NCI-H2196 (cell line): ENCODE results near the gene KLHL28.
A peak's percentile ranks its signal among the peaks of the same experiment; 100 is the strongest.

Experiments
- DNase-seq: peaks from one replicate; lab custom pipeline; 2025; ENCODE audit not compliant: unreplicated experiment; lab: John Stamatoyannopoulos, UW

Gene KLHL28, protein sequence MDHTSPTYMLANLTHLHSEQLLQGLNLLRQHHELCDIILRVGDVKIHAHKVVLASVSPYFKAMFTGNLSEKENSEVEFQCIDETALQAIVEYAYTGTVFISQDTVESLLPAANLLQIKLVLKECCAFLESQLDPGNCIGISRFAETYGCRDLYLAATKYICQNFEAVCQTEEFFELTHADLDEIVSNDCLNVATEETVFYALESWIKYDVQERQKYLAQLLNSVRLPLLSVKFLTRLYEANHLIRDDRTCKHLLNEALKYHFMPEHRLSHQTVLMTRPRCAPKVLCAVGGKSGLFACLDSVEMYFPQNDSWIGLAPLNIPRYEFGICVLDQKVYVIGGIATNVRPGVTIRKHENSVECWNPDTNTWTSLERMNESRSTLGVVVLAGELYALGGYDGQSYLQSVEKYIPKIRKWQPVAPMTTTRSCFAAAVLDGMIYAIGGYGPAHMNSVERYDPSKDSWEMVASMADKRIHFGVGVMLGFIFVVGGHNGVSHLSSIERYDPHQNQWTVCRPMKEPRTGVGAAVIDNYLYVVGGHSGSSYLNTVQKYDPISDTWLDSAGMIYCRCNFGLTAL

DNA sequence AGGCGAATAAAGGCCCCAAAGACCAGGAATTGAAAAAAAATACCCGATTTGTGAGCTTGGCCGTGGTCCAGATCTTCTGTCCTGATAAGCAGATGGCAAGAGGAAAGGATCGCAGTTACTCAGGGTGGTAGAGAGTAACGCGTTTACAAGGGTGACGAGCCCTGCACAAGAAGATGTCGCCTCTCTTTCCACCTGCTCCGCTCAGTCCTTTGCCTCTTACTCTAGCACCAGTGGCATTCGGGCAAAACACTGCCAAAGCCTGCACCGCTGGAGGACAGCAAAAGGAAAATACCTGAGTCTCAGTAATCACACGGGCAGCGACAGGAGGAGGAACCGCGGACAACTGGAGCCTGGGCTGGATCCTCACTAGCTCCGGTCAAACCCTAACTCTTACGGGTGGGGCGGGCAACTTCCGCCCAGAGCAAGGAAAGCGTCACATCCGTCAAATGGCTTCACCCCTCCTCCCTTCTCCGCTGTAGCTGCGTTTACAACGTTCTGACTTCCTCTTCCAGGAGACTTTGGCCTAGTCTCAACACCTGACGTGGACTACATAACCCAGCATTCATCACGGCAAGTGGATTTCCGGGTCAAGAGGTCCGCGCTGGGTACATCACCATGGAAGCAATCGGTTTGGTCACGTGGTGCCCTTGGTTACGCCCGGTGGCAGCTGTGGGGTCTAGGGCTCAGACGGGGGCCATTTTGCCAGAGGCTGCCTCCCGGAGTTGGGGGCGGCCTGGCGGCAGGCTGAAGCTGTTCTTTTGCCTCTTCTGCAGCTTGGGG is at the start of gene KLHL28, which contains the start of gene TOGARAM1:
Gene KLHL28 (minus strand): TSS at position 394 of the 780 bp plus-strand sequence. CDS start 16,019 bp downstream, outside the sequence.
Gene TOGARAM1 (plus strand): TSS at position 637 of the 780 bp plus-strand sequence. CDS start 232 bp downstream, outside the sequence.
- DNase-seq = peak; percentile 99

DNA sequence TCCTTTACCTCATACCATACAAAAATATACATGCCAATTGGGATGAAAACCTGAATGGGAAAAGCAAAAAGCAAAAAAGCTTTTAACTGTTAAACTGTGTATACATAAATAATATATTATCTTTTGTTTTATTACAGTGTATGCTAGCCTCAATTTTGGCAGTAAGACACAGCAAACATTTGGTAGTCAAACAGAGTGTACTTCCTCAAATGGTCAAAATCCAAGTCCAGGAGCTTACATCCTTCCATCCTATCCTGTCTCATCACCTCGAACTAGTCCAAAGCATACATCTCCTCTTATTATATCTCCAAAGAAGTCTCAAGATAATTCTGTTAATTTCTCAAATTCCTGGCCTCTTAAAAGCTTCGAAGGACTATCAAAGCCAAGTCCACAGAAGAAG is 42.2 kb upstream of the KLHL28 start:
- no peak for DNase-seq

DNA sequence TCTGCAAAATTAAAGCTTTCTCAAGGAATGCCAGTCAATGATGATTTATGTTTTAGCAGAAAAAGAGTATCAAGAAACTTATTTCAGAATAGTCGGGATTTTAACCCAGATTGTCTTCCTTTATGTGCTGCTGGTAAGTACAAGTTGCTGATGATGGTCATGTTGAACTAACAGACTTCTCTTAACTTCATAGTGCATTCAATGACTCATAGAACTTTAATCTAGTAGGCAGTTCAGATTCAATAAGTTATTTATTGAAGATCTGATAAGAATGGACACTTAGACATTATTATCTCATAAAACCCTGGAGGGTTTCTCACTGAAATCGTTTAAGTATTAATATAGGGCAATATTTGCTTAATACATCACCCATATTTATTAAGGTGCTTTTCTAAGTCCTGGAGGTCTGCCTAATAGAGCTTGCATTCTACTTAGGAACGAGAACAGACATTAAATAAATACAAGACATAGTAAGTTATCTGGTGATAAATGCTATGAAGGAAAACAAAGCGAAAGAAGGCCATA is 34.1 kb upstream of the KLHL28 start:
- no peak for DNase-seq

DNA sequence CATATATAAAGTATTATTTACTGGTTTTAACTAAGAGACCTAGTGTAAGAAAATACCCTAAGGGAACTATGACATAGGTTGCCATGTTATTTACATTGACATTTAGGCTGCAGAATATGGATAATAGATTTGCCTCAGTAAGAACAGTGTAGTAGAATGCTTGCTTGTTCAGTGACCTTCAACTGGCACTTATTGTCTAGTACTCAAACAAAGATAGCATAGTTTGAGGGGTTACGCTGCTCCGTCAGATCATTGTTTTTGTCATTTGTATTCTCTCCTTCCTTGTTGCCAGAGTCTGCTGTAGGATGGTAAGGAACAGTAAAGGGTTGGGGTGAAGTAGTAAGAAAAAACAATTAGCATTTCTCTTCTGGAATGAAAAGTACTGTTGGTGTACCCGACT is 33.4 kb upstream of the KLHL28 start:
- no peak for DNase-seq

DNA sequence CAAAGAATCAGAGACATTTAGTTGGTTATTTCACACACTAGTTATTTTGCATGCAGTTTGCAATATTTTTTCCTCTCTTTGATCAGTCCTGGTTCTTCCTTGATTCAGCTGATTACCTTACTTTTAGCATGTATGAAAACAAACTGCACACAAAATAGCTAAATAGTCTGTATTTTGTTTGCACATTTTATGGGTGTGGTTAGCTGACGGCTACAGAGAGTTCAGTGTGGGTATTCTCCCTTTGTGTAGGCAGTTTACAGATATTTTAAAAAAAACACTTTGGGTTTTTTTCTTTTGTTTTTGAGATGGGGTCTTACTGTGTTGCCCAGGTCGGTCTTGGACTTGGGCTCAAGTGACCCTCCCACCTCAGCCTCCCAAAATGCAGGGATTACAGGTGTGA is 28.8 kb upstream of the KLHL28 start:
- no peak for DNase-seq

DNA sequence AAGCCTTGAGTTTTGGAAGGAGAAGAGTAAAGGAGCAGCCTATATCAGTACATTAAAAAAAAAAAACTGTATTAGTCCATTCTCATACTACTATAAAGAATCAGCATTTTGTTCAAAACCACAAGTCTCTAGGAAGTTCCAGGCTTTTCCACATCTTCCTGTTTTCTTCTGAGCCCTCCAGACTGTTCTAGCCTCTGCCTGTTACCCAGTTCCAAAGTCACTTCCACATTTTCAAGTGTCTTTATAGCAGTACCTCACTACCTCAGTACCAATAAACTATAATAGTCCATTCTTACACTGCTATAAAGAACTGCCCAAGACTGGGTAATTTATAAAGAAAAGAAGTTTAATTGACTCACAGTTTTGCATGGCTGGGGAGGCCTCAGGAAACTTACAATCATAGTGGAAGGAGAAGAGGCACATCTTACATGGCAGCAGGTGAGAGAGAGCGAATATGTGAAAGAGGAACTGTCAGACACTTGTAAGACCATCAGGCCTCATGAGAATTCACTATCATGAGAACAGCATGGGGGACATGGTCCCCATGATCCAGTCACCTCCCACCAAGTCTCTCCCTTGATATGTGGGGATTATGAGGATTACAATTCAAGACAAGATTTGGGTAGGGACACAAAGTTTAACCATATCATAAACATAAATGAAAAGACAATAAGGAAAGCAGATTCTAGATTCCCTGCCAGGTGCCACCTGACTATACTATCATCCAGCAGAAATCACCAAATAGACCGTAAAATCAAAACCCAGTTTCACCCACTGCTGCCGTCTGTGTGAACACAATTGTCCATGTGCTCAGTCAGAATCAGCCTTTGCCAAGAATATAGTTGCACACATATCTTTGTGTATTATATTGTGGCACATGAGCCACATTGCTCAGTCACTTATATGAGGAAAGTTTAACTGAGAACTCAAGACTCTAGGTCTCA is 28.0 kb upstream of the KLHL28 start:
- DNase-seq = no peak

DNA sequence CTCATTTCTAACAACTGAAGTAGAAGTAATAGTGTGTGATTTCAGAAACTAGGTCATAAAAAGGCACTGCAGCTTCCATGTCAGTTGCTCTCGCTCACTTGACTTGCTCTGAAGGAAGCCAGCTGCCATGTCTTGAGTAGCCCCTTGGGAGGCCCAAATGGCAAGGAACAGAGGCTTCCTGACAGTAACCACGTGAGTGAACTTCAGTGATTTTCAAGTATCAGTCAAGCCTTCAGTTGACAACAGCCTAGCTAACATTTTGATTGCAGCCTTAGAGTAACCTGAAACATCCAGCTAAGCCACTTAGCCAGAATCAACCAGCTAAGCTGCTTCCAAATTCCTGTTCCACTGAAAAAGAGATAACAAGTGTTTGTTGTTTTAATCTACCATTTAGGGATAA is 26.9 kb upstream of the KLHL28 start:
- DNase-seq = no peak

DNA sequence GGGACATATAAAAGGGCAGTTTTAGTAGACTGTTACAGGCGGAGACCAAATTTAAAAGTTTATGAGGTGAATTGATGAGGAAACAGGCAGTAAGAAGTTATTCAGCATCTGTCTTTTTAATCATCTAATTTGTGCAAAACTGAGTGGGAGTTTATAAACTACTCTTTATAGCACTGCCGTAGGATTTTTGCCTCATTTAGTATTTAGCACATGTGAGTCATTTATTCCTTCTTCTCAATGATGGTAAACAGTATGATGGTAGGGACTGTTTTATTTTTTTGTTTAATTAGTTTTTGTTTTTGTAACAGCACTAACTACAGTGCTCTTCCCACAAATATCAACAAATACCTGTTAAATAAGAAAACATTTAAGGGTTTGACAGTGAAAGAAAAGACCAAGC is 20.8 kb upstream of the KLHL28 start:
- no peak for DNase-seq

DNA sequence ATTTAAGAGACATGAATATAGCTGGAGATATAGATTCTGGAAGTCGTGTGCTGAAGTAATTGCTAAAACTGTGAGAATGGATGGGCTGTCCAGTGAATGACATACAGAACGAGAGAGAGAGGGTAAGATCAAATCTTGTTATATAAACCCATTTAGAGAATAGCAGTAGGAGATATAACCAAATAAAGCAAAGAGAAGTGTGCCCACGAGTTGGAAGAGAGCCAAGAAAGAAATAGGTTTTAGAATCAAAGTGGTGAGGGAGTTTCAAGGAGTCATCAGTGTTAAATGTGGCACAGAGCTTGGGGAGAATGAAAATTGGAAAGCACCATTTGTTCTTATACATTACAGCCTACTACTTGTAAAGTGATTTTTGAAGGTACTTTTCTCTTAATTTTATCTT is 19.5 kb upstream of the KLHL28 start:
- no peak for DNase-seq

DNA sequence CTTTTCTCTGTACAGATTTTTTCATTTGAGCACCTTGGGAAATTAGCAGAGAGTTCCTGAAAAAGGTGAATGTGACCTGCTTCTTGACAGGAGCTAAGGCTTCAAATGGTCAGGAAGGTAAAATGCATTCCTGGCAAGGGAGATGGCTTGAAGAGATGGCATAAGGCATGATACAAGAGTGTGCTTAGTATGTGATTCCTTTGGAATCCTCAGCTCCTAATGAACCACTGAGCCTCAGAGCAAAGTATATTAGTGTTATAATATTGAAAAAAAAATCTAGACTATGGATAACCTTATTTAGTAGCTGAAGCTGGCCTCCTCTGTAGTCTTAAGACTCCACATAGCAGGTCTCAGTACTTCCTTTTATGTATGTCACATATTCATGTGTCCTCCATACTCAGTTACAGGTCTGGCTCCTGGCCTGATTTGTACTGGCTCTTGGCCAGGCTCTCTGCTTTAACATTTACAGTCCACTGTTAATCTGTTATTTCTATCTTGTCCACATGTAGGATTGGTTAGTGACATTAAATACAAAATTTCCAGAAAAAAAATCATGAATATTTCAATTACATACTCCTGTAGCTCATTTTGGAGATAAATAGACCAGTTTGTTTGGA is 18.1 kb upstream of the KLHL28 start:
- DNase-seq = peak; percentile 65

DNA sequence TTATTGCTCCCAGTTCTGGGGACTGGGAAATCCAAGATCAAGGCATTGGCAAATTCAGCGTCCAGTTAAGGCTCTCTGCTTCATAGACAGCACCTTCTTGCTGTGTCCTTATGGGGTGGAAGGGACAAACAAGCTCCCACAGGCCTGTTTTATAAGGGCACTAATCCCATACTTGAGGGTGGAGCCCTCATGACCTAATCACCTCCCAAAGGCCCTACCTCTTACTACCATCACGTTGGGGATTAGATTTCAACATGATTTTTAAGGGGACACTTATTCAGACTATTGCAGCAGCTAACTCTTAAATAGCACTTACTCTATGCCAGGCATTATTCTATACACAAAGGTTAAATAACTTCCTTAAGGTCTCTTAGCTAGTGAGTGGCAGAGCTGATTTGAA is 17.5 kb upstream of the KLHL28 start:
- DNase-seq = no peak

DNA sequence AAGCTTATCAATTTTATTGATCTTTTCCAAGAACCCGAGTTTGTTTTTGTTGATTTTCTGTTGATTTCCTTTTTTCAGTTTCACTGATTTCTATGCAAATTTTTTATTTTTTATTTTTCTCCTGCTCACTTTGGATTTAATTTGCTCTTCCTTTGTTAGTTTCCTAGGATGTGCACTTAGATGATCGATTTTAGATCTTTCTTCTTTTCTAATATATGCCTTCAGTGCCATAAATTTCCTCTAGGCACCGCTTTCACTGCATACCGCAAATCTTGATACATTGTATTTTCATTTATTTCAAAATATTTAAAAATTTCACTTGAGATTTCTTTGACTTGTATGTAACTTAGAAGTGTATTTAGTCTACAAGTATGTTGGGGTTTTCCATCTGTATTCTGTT is 9.7 kb upstream of the KLHL28 start:
- no peak for DNase-seq

DNA sequence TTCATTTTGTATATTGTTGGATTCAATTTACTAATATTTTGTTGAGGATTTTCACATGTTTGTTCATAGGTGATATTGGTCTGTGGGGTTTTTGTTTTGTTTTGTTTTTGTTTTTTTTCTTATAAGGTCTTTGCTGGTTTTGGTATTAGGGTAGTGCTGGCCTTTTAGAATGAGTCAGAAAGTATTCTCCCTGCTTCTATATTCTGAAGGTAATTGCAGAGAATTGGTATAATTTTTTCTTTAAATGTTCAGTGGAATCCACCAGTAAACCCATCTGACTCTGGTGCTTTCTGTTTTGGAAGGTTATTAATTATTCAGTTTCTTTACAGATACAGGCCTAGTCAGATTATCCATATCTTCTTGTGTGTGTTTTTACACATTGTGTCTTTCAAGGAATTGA is 9.2 kb upstream of the KLHL28 start:
- DNase-seq = no peak

DNA sequence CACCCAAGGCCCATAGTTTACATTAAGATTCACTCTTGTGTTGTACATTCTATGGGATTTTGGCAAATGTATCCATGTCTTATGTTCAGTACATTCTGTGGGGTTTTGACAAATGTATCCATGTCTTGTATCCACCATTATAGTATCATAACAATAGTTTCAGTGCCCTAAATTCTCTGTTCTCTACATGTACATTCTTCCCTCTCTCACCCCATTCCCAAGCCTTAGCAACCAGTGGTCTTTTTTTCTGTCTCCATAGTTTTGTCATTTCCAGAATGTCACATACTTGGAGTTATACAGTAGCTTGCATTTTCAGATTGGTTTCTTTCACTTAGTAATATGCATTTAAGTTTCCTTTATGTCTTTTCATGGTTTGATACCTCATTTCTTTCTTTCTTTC is 7.0 kb upstream of the KLHL28 start:
- DNase-seq = no peak

DNA sequence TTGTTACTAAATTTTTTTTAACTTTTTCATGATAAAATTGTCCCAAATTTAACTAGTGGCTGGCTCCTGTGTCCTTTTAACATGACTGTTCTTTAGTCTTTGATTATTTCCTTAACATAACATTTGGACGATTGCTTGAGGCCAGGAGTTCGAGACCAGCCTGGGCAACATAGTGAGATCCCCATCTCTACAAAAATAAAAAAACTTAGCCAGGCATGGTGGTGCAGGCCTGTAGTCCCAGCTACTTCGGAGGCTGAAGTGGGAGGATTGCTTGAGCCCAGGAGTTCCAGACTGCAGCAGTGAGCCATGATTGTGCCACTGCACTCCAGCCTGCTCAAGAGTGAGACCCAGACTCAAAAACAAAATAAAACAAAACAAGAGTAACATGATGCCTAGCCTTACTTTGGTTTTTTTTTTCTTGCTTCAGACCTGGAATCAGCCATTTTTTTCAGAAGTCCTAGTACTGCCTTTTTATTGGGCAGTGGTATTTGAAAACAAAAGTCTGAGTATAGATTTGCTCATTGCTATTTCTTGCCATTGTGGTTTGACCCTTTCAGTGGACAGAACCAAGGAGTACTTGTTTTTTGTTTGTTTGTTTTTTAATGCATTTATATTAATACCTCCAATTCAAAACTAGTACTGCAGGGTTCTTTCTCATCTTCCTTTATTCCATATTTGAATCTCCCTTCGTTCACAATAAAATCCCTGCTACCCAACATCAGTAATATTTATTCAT is 5.0 kb upstream of the KLHL28 start:
- DNase-seq = no peak

DNA sequence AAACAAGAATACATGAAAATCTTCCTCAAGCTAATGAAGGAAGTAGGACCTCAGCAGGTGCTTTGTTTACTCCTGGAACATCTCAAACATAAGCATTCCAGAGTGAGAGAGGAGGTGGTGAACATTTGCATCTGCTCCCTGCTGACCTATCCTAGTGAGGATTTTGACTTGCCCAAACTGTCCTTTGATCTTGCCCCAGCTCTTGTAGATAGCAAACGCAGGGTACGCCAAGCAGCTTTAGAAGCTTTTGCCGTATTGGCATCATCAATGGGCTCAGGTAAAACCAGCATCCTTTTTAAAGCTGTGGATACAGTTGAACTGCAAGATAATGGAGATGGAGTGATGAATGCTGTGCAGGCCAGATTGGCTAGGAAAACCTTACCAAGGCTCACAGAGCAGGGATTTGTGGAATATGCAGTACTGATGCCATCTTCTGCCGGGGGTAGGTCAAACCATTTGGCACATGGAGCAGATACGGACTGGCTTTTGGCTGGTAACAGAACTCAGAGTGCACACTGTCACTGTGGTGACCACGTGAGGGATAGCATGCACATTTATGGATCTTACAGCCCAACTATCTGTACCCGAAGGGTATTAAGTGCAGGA is 2.1 kb upstream of the KLHL28 start:
- DNase-seq = no peak

DNA sequence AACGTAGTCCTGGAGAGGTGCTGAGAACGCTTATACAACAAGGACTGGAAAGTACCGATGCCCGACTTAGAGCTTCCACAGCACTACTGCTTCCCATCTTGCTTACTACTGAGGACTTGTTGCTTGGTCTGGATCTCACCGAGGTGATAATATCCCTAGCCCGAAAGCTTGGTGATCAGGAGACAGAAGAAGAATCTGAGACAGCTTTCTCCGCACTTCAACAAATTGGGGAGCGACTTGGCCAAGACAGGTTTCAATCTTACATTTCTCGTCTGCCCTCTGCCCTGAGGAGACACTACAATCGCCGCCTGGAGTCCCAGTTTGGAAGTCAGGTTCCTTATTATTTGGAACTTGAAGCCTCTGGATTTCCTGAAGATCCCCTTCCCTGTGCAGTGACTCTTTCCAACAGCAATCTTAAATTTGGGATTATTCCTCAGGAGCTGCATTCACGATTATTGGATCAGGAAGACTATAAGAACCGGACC is 1.3 kb upstream of the KLHL28 start:
- DNase-seq = no peak

DNA sequence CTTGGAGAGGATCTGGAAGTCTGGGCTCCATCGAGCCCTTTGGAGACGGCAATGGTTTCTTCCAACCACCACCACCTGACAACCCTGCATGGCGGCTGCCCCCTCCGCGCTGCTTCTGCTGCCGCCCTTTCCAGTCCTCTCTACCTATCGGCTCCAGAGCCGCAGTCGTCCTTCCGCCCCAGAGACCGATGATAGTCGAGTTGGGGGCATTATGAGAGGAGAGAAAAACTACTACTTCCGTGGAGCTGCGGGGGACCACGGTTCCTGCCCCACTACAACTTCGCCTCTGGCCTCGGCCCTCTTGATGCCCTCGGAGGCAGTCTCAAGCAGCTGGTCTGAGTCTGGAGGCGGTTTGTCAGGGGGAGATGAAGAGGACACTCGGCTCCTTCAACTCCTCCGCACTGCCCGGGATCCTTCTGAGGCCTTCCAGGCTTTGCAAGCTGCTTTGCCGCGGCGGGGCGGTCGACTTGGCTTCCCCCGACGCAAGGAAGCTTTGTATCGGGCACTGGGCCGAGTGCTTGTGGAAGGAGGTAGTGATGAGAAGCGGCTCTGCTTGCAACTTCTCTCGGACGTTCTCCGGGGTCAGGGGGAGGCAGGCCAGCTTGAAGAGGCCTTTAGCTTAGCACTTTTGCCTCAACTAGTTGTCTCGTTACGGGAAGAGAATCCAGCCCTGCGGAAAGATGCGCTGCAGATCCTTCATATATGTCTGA is 742 bp upstream of the KLHL28 start:
- peak; percentile 73 for DNase-seq
